ENCODE data around the gene KRI1.
A peak's percentile ranks its signal among the peaks of the same experiment; 100 is the strongest.
"Not testable (repeated sequence)": the region's sequence is repeated elsewhere in the genome, so short reads cannot be mapped to it uniquely, and the experiment has no call there.

KRI1 gene

DNA sequence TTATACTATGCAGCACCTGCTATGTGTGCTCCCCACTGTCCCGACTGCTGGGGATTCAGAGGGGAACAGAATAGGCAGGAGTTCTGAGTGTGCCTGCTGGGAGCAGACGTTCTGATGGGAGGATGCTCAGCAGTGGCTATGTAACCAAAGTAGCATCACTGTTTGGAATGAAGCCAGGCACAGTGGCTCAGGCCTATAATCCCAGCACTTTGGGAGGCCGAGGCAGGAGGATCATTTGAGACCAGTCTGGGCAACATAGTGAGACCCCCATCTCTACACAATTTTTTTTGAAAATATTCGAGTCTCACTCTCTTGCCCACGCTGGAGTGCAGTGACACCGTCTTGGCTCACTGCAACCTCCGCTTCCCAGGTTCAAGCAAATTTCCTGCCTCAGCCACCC is 16.1 kb downstream of the KRI1 start:
- no peak for DNase-seq

DNA sequence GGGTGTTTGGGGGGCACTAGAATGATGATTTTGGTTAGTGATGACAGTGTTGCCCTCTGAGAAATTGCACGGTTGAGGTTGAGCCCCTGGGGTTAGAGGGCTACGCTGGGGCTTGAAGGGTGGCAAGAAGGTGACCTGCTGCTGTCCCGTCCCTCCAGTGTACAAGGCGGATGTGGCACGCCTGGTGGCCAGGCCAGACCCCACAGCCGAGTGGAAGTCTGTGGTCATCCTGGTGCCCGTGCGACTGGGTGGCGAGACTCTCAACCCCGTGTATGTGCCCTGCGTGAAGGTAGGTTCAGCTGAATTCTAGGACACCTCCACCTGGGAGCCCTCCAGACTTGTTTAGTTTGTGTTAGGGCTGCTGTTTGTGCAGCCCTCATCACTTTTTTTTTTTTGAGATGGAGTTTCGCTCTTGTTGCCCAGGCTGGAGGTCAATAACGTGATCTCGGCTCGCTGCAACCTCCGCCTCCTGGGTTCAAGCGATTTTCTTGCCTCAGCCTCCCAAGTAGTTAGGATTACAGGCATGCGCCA is 17.0 kb downstream of the KRI1 start:
- DNase-seq = no peak

- no peak for DNase-seq
These were observed 19.0 kb downstream of the KRI1 start for GRCh38 chr19:10546817-10547216.

DNA sequence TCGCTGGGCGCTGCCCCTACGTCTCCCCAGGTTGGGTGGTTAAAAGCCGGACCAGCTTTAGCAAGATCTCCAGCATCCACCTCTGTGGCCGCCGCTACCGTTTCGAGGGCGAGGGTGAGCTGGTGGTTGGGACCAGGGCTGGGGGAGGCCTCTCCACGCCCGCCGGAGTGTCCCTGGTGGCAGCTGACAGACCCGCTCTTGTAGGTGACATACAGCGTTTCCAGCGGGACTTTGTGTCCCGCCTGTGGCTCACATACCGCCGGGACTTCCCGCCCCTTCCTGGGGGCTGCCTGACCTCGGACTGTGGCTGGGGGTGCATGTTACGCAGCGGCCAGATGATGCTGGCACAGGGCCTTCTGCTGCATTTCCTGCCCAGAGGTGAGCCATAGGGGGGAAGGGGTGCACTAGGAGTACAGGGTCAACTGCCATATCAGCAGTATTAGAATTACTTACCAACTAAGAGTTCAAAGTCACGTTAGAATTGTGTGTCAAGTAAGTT is 21.0 kb downstream of the KRI1 start:
- DNase-seq = no peak

DNA sequence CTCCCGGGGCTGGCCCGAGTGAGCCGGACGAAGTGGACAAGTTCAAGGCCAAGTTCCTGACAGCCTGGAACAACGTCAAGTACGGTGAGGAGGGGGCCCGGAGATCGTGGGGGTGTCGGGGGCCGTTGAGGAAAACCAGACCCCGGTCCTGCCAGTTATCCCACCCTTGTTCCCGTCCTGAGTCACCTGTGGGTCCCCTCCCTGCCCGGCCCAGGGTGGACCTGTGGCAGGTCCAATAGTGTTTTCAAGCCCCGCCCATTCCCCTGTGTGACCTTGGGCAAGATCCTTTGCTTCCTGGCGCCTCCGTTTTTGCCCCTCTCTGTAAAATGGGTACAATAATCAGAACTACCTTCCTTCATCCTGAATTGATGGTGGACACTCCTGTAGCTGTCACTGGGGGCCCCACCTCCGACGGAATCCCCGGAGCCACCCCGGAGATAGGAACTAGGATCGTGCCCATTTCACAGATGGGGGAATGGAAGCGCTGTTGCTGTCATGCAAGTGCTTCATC is 21.5 kb downstream of the KRI1 start:
- peak; percentile 21 for DNase-seq

DNA sequence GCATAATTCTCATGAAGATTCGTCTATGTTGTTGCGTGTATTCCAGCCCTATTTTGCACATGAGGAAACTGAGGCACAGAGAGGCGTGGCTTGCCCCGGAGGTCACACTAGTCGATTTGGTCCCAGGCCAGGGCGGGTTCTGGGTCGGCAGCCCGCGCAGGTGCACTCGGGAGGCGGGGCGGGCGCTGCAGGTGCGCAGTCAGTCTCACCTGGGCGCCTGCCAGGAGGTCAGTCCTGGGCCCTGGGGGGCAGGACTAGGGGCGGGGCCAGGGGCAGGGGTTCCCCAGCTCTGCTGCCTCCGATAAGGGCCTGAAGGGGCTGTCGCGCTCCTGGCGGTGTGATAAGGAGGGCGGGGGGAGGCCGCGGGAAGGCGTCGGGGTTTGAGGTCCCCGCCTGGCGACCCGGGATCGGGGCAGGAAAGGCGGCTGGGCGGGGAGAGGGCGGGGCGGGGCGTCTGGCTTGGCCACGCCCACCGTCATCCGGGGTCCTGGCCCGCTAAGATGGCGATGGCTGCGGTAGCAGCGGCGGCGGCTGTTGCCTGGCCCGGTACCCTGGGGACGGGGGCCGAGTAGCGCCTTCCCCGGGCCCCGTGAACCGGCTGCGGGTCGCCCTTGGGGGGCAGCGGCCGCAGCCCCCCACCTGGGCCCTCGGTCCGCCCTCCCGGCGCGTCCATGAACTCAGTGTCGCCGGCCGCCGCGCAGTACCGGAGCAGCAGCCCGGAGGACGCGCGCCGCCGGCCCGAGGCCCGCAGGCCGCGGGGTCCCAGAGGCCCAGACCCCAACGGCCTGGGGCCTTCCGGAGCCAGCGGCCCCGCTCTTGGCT is 22.2 kb downstream of the KRI1 start, which contains the start of gene ATG4D:
Gene ATG4D, plus strand, starts transcription at position 485 of the 822 bp plus-strand sequence. Its CDS starts 187 bp downstream, at position 672.
- peak; percentile 88 for DNase-seq

DNA sequence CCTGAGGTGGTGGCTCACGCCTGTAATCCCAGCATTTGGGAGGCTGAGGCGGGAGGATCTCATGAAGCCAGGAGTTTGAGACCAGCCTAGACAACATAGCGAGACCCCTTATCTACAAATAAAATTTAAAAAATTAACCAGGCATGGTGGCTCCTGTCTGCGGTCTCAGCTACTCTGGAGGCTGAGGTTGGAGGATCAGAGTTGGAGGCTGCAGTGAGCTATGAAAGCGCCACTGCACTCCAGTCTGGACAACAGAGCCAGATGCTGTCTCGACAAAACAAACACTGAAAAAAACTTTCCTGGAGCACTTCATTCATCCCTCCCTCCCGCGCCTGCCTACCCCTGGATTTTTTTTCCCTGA is 22.8 kb downstream of the KRI1 start:
- no peak for DNase-seq

DNA sequence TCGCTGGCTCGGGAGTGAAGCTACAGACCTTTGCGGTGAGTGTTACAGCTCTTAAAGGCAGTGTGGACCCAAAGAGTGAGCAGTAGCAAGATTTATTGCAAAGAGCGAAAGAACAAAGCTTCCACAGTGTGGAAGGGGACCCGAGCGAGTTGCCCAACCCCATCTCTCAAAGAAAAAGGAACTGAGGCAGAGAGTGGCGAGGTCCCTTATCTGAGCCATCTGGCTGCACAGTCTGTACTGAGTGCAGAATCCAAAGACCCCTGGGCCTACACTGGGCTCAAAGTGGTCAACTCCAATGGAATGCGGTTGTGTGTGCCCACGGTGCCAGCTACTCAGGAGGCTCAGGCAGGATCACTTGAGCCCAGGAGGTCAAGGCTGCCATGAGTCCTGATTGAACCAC is 26.8 kb downstream of the KRI1 start:
- DNase-seq = not testable (repeated sequence)

DNA sequence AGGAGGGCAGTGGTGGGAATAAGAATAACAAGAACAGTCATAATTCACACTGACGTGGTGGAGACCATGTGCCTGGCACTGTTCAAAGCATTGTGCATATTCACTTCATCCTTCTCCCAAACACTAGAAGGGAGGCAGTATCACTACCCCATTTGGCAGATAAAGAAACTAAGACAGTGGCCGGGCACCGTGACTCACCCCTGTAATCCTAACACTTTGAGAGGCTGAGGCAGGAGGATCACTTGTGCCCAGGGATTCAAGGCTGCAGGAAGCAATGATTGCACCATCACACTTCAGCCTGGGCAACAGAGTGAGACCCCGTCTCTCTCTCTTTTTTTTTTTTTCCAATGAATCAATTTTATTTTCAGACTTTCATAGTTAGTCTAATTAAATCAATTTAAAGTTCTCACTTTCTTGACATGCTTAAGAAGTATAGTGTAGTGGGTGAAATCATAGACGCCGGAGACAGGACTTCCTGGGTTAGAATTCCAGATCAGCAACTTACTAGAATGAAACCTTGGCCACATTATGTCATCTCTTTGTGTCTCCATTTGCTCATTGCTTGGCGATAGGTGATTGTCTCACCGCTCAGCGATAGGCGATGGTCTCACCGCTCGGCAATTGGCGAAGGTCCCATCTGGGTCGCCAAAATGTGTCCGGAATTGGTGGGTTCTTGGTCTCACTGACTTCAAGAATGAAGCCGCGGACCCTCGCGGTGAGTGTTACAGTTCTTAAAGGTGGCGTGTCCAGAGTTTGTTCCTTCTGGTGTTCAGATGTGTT is 27.4 kb downstream of the KRI1 start:
- DNase-seq = no peak

DNA sequence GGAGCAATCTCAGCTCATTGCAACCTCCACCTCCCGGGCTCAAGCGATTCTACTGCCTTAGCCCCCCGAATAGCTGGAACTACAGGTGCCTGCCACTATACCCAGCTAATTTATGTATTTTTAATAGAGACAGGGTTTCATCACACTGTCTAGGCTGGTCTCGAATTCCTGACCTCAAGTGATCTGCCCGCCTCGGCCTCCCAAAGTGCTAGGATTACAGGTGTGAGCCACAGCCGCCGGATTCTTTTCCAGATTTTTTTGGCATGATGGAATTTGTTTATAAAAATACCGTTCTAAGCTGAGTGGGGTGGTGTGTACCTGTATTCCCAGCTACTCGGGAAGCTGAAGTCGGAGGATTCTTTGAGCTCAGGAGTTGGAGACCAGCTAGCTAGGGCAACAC is 28.1 kb downstream of the KRI1 start:
- DNase-seq = no peak

- no peak for DNase-seq
These were observed 30.2 kb downstream of the KRI1 start for GRCh38 chr19:10535613-10536012.

DNA sequence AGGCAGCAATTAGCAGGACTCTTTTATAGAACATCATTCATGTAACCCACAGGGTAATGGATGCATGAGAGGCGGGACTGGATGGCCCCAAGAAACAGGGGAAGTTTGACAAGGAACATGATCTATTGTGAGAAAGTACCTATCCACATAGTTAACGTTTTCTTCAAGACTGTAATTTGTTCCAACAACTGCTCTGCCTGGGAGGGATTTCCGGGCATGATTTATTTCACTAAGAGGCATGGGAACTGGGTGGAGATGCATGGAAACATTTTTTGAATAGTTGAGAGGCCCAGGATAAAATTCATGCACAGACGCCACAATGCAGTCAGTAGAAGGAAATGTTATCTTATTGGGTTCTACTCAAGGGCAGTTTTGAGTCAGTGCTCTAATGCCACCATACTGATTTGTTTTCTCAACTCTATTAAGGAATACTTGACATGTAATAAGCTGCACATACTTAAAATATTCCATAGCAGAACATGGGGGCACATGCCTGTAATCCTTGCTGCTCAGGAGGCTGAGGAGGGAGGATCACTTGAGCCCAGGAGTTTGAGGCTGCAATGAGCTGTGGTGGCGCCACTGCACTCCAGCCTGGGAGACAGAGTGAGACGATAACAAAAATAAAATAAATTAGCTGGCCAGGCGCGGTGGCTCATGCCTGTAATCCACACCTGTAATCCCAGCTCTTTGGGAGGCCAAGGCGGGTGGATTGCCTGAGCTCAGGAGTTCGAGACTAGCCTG is 32.0 kb downstream of the KRI1 start:
- no peak for DNase-seq

GRCh38 chr19:10532457-10532856 is 33.4 kb downstream of the KRI1 start:
- no peak for DNase-seq

DNA sequence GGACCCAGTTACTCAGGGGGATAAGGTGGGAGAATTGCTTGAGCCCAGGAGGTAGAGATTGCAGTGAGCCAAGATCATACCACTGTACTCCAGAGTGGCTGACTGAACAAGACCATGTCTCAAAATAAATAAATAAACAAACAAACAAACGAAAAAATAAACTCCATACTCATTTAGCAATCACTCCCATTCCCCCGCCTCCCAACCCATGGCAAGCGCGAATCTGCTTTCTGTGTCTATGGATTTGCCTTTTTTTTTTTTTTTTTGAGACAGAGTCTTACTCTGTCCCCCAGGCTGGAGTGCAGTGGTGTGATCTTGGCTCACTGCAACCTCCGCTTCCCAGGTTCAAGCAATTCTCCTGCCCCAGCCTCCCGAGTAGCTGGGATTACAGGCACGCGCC is 38.9 kb downstream of the KRI1 start:
- not testable (repeated sequence) for DNase-seq

DNA sequence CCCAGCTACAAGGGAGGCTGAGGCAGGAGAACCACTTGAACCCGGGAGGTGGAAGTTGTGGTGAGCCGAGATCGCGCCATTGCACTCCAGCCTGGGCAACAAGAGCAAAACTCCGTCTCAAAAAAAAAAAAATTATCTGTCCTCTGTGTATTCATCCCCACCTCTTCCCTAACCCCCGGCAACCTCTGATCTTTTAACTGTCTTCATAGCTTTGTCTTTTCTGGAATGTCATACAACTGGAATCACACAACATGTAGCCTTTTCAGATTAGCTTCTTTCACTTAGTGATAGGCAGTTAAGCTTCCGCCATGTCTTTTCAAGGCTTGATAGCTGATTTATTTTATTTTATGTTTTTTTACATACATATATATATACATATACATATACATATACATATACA is 40.2 kb downstream of the KRI1 start:
- no peak for DNase-seq

DNA sequence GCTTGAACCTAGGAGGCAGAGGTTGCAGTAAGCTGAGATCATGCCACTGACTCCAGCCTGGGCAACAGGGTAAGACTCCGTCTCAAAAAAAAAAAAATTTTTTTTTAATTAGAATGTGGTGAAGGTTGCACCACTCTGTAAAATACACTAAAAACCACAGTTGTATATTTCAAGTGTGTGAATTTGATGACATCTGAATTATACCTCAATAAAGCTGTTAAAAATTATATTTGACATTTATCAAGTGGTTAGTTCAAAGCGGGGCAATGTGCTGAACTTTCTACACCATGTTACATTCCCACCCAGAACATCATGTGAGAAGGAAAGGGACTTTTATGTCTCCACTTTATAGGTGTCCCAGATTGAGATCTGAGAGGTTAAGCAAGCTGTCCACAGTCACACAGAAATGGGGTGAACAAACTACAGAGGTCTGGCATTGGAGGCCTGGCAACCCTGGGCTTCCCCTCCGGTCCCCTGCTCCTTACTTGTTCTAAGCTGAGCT is 42.6 kb downstream of the KRI1 start:
- DNase-seq = no peak

- no peak for DNase-seq
These were observed 44.2 kb downstream of the KRI1 start for GRCh38 chr19:10521461-10522171.

DNA sequence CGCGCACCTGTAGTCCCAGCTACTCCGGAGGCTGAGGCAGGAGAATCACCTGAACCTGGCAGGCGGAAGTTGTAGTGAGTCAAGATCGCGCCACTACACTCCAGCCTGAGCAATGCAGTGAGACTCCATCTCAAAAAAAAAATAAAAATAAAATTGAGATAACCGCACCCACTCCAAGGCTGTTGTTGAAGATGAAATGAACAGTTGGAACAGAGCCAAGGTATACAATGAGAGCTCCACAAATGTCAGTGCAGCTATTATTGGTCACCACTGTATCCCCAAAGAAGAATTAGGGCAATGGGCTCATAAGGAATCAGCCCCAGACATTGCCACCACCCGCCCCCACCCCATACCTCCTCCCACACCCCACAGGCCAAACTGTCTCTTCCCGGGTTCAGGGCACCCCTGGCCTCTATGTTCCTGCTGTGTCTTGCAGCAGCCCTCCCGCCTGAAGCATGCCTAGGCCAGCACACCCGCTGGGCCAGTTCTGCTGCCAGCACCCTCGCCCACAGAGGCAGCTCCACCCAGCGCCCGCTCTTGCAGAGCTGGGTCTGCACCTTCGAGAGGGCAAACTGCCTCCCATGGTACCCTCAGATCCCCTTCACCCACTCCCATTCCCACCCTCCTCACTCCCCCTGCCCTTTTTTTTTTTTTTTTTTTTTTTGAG is 45.0 kb downstream of the KRI1 start:
- DNase-seq = no peak

DNA sequence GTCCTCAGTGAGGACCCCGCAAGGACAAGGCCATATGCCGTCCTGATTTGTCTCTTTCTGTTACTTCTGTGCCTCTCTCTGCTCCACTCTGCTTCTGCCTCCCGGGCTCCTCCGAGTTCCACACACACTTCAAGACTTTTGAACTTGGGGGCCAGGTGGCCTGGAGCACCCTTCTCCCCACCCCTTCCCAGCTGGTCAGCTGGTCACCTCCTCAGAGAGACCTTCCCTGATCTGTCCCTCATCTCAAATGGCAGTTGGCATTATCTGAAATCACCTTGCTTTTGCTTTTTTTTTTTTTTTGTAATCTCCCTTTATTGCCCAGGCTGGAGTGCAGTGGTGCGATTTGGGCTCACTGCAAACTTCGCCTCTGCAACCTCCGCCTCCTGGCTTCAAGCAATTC is 46.4 kb downstream of the KRI1 start:
- no peak for DNase-seq

- DNase-seq = peak; percentile 20
These were observed 47.1 kb downstream of the KRI1 start for GRCh38 chr19:10518444-10519361.

All from right kidney (tissue), 1 donor.